H9 (cell line): Measurements from ENCODE around the gene TMEM220. TPM values are rescaled to one million over a fixed set of nuclear protein-coding genes. Genes with fewer than 3 reads are reported as not detected.

Experiments
- DNase-seq: peaks from one replicate; pipeline ENCODE4 v3.0.0-alpha.2; 2017
- H2AFZ ChIP-seq: one replicate; pipeline ENCODE4 v1.6.1; 2013; ENCODE audit warnings: mild to moderate bottlenecking, low read length, control low read depth, moderate library complexity
- H2AK5ac ChIP-seq: 2 replicates; pipeline ENCODE4 v1.6.1; 2013; ENCODE audit warnings: low read length, control low read depth, mixed read lengths; ENCODE audit not compliant: insufficient read length
- H2BK120ac ChIP-seq: one replicate; pipeline ENCODE4 v1.6.1; 2013; ENCODE audit warnings: low read depth, mild to moderate bottlenecking, low read length, control low read depth, inconsistent platforms; ENCODE audit not compliant: poor library complexity, severe bottlenecking
- H2BK12ac ChIP-seq: 2 replicates; pipeline ENCODE4 v1.6.1; 2013; ENCODE audit warnings: low read length, control low read depth, mixed read lengths, low read depth; ENCODE audit not compliant: insufficient read length
- H2BK15ac ChIP-seq: 2 replicates; pipeline ENCODE4 v1.6.1; 2013; ENCODE audit warnings: low read depth, low read length, control low read depth
- H2BK20ac ChIP-seq: one replicate; pipeline ENCODE4 v1.6.1; 2013; ENCODE audit warnings: low read depth, mild to moderate bottlenecking, low read length, control low read depth, inconsistent platforms; ENCODE audit not compliant: poor library complexity, severe bottlenecking
- H2BK5ac ChIP-seq: 2 replicates; pipeline ENCODE4 v1.6.1; 2013; ENCODE audit warnings: low read length, control low read depth, mixed read lengths; ENCODE audit not compliant: insufficient read length
- H3K14ac ChIP-seq: 2 replicates; pipeline ENCODE4 v1.6.1; 2013; ENCODE audit warnings: low read length, control low read depth; ENCODE audit not compliant: insufficient read depth
- H3K18ac ChIP-seq: 2 replicates; pipeline ENCODE4 v1.6.1; 2013; ENCODE audit warnings: low read depth, mild to moderate bottlenecking, mixed read lengths, low read length, control low read depth; ENCODE audit not compliant: insufficient read length
- H3K23ac ChIP-seq: 2 replicates; pipeline ENCODE4 v1.6.1; 2013; ENCODE audit warnings: low read length, control low read depth, mixed read lengths, low read depth; ENCODE audit not compliant: insufficient read length
- H3K23me2 ChIP-seq: 2 replicates; pipeline ENCODE4 v1.6.1; 2013; ENCODE audit warnings: low read depth, mild to moderate bottlenecking, mixed read lengths, low read length, control low read depth; ENCODE audit not compliant: insufficient read length, poor library complexity, severe bottlenecking
- H3K27ac ChIP-seq: 2 replicates; pipeline ENCODE4 v1.5.1; 2013; ENCODE audit warnings: low read length, control low read depth, mixed read lengths, low read depth; ENCODE audit not compliant: insufficient read length
- H3K27me3 ChIP-seq: 2 replicates; pipeline ENCODE4 v1.6.1; 2013; ENCODE audit warnings: low read length, control low read depth, inconsistent platforms; ENCODE audit not compliant: insufficient read depth
- H3K4ac ChIP-seq: 2 replicates; pipeline ENCODE4 v1.6.1; 2013; ENCODE audit warnings: low read depth, mild to moderate bottlenecking, control low read depth, inconsistent platforms, low read length, moderate library complexity
- H3K4me1 ChIP-seq: 2 replicates; pipeline ENCODE4 v1.6.1; 2013; ENCODE audit warnings: low read length, control low read depth, inconsistent platforms; ENCODE audit not compliant: insufficient read depth
- H3K4me2 ChIP-seq: 2 replicates; pipeline ENCODE4 v1.6.1; 2013; ENCODE audit warnings: low read length, control low read depth, mixed read lengths; ENCODE audit not compliant: insufficient read length, insufficient read depth
- H3K56ac ChIP-seq: 2 replicates; pipeline ENCODE4 v1.6.1; 2013; ENCODE audit warnings: low read depth, mild to moderate bottlenecking, mixed read lengths, low read length, control low read depth; ENCODE audit not compliant: insufficient read length
- H3K79me1 ChIP-seq: 2 replicates; pipeline ENCODE4 v1.6.1; 2013; ENCODE audit warnings: low read depth, mild to moderate bottlenecking, moderate library complexity, low read length, control low read depth, inconsistent platforms; ENCODE audit not compliant: insufficient read depth, poor library complexity, severe bottlenecking
- H3K79me2 ChIP-seq: 2 replicates; pipeline ENCODE4 v1.6.1; 2013; ENCODE audit warnings: low read length, control low read depth, inconsistent platforms; ENCODE audit not compliant: insufficient read depth
- H3K9ac ChIP-seq: 2 replicates; pipeline ENCODE4 v1.6.1; 2013; ENCODE audit warnings: low read length, control low read depth, mixed read lengths; ENCODE audit not compliant: insufficient read length; ENCODE audit errors: extremely low read depth
- H3K9me3 ChIP-seq: one replicate; pipeline ENCODE4 v1.6.1; 2013; ENCODE audit warnings: low read depth, low read length, inconsistent platforms; ENCODE audit not compliant: control insufficient read depth
- H3T11ph ChIP-seq: one replicate; pipeline ENCODE4 v1.6.1; 2013; ENCODE audit warnings: mild to moderate bottlenecking, low read length, control low read depth, inconsistent platforms
- H4K20me1 ChIP-seq: one replicate; pipeline ENCODE4 v1.6.1; 2013; ENCODE audit not compliant: control insufficient read depth, insufficient read length, insufficient read depth
- H4K5ac ChIP-seq: 2 replicates; pipeline ENCODE4 v1.6.1; 2013; ENCODE audit warnings: low read depth, mild to moderate bottlenecking, mixed read lengths, low read length, control low read depth; ENCODE audit not compliant: insufficient read length
- H4K8ac ChIP-seq: replicated peaks from 2 replicates; pipeline ENCODE4 v1.6.1; 2013; ENCODE audit warnings: low read length, control low read depth, mixed read lengths, low read depth; ENCODE audit not compliant: insufficient read length
- H4K91ac ChIP-seq: 2 replicates; pipeline ENCODE4 v1.6.1; 2013; ENCODE audit warnings: low read depth, mild to moderate bottlenecking, moderate library complexity, mixed read lengths, low read length, control low read depth; ENCODE audit not compliant: insufficient read length
- H3K27ac Mint-ChIP-seq, 3 experiments: 2 replicates in 2 of 3; 3 replicates in 1 of 3; pipeline ENCODE4 v1.8.0; 2020 to 2021; ENCODE audit warnings: mixed read lengths in 3 of 3, mild to moderate bottlenecking in 1 of 3, moderate library complexity in 1 of 3
- H3K27me3 Mint-ChIP-seq: 2 replicates; pipeline ENCODE4 v1.8.0; 2021; ENCODE audit warnings: low read depth, mild to moderate bottlenecking, moderate library complexity, mixed read lengths
- H3K36me3 Mint-ChIP-seq, 3 experiments: 2 replicates in 2 of 3; 3 replicates in 1 of 3; pipeline ENCODE4 v1.8.0; 2020 to 2021; ENCODE audit warnings: low read depth in 3 of 3, mixed read lengths in 3 of 3; ENCODE audit not compliant: insufficient read depth in 1 of 3
- H3K4me1 Mint-ChIP-seq, 2 experiments: 2 replicates each; pipeline ENCODE4 v1.8.0; 2020; ENCODE audit warnings: mixed read lengths in 2 of 2
- H3K4me3 Mint-ChIP-seq, 2 experiments: 2 replicates in 1 of 2; 3 replicates in 1 of 2; pipeline ENCODE4 v1.8.0; 2020 to 2021; ENCODE audit warnings: mild to moderate bottlenecking in 2 of 2, mixed read lengths in 2 of 2, moderate library complexity in 1 of 2
- H3K9me3 Mint-ChIP-seq, 2 experiments: 2 replicates in 1 of 2; 3 replicates in 1 of 2; pipeline ENCODE4 v1.8.0; 2020; ENCODE audit warnings: mild to moderate bottlenecking in 2 of 2, mixed read lengths in 2 of 2, moderate library complexity in 1 of 2
- WGBS: extraction: QIAGEN DNeasy Blood & Tissue Kit; methylation state at CpG from one replicate; pipeline ENCODE4 v1.1.7; 2013; ENCODE audit warnings: missing lambda C conversion rate, low lambda C conversion rate, mixed read lengths; ENCODE audit not compliant: insufficient read length; ENCODE audit errors: extremely low coverage; 5-methylcytosine and 5-hydroxymethylcytosine counted together
- total RNA-seq: library from RNA; stranded (reverse); gene quantifications from 2 replicates; pipeline ENCODE4 v1.2.1, GENCODE V29; 2021
- TF ChIP-seq, protein P1 (sequence below): fragments of 200-600 bp; sonication (generic); conservative IDR thresholded peaks from 3 replicates; pipeline ENCODE4 v1.8.0; 2021; ENCODE audit warnings: antibody characterized with exemption, mild to moderate bottlenecking

TMEM220 gene
- total RNA-seq, 1 experiment from 2014 or later = 6.1 TPM

DNA sequence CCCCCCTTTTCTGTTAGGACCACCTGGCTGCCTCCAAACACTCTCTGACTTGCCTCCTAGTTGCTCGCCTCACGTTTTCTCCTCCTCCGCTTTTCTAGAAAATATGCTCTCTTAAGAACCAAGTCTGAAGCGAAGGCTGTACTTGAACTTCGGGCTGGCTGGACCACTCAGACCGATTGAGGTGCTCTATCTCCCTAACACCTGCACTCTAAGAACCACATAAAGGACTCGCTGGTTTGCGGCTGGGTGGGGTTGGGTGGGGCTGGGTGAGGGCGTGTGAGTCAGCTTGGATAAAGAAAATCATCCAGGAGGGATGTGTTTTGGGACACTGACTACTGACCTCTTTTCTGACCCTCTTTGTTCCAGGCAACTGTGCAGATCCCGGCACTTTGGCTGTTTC, 22.9 kb upstream of the TMEM220 start:
- Histone ChIP-seq H3K27ac (no peak overlapping the region), H2BK5ac (no peak overlapping the region), H2BK20ac (no peak overlapping the region), H3K27me3 (no peaks in the 10 kb centered on the region), H4K91ac (no peak overlapping the region), H2AFZ (no peak overlapping the region), H2BK12ac (no peak overlapping the region), H3T11ph (no peak overlapping the region), H3K23ac (no peak overlapping the region), H4K8ac (no peak overlapping the region), H3K4me1 (peaks cover 11% of the 10 kb centered on the region; the same call in 1 of the 2 replicates), H3K18ac (no peak overlapping the region), H3K23me2 (peaks cover 6% of the 10 kb centered on the region), H4K20me1 (no peaks in the 10 kb centered on the region), H3K79me2 (no peaks in the 10 kb centered on the region), H3K56ac (no peak overlapping the region), H3K14ac (no peak overlapping the region), H2BK15ac (no peak overlapping the region), H3K79me1 (no peaks in the 10 kb centered on the region), H2AK5ac (no peak overlapping the region), H4K5ac (no peak overlapping the region), H3K9ac (no peak overlapping the region), H3K4me2 (no peak overlapping the region), H3K4ac (no peak overlapping the region), H2BK120ac (no peak overlapping the region), H3K9me3 (no peaks in the 10 kb centered on the region)
- Mint-ChIP-seq H3K27me3 (no peaks in the 10 kb centered on the region), H3K36me3 (no peaks in the 10 kb centered on the region), H3K27ac (peak overlapping the region in 1 of 3 experiments; percentile 79; a peak in 1 of 7 replicates), H3K9me3 (no peaks in the 10 kb centered on the region; a peak in 1 of 5 replicates), H3K4me1 (peaks cover 41 to 44% of the 10 kb centered on the region in 2 experiments), H3K4me3 (no peak overlapping the region)
- TF ChIP-seq, protein P1, sequence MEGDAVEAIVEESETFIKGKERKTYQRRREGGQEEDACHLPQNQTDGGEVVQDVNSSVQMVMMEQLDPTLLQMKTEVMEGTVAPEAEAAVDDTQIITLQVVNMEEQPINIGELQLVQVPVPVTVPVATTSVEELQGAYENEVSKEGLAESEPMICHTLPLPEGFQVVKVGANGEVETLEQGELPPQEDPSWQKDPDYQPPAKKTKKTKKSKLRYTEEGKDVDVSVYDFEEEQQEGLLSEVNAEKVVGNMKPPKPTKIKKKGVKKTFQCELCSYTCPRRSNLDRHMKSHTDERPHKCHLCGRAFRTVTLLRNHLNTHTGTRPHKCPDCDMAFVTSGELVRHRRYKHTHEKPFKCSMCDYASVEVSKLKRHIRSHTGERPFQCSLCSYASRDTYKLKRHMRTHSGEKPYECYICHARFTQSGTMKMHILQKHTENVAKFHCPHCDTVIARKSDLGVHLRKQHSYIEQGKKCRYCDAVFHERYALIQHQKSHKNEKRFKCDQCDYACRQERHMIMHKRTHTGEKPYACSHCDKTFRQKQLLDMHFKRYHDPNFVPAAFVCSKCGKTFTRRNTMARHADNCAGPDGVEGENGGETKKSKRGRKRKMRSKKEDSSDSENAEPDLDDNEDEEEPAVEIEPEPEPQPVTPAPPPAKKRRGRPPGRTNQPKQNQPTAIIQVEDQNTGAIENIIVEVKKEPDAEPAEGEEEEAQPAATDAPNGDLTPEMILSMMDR = no peak
- WGBS = no CpG with 5 or more reads among the region's 10 CpGs
- DNase-seq = no peak
